HuH-7 (cell line): ENCODE results near the gene S100G.
A peak's percentile ranks its signal among the peaks of the same experiment; 100 is the strongest.
"Not testable (repeated sequence)": the region's sequence is repeated elsewhere in the genome, so short reads cannot be mapped to it uniquely, and the experiment has no call there.

Experiments used
- DNase-seq: peaks from one replicate; pipeline ENCODE4 v3.0.0; 2011; ENCODE audit warnings: low spot score

S100G gene, protein sequence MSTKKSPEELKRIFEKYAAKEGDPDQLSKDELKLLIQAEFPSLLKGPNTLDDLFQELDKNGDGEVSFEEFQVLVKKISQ

DNA sequence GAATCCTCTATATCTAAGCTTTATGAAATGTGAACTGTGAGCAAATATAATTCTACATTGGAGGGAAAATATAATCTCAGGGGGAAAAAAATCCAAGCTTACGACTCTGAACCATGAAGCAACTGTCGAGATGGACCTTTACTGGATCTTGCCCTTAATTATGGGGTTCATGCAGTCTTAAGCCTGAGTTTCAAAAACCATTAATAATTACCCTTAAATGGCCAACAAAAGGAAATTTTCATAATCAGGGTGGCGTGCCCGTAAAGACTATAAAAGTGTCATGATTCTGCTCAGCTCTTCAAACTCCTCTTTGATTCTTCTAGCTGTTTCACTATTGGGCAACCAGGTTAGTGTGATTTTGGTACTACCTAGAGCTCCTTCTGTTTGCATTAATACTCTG lies at the start of gene S100G:
Gene S100G, plus strand, starts transcription at position 301 of the 400 bp plus-strand sequence. CDS start 849 bp downstream, outside the sequence.
- no peak for DNase-seq

DNA sequence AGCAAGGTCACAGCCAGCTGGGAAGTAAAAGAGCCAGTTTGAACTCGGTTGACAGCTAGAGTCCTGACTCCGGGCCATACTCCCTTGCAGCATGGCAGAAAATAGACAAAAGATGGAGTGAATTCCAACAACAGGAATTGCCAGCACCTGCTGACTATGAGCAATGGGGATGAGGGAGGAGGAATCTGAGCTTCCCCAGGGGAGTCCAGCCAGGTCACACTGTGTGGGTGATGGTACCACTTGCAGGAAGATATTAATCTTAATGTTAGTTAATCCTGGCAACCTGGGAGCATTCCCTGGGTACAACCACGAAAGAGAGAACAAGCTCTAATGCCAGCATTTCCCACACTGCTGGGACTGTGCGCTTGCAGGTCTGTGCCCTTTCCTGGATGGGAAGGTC lies 48.1 kb upstream of the S100G start:
- no peak for DNase-seq

DNA sequence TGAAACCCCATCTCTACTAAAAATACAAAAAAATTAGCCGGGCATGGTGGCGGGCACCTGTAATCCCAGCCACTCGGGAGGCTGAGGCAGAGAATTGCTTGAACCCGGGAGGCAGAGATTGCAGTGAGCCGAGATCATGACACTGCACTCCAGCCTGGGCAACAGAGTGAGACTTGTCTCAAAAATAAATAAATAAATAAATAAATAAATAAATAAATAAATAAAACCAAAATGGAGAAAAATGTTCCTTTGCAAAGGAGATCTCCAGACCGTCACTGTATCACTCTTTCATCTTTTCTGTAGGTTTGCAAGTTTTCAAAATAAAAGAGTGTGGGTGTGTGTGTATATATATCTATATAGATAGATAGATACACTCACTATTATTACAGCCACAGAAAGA lies 46.7 kb upstream of the S100G start:
- DNase-seq = not testable (repeated sequence)

DNA sequence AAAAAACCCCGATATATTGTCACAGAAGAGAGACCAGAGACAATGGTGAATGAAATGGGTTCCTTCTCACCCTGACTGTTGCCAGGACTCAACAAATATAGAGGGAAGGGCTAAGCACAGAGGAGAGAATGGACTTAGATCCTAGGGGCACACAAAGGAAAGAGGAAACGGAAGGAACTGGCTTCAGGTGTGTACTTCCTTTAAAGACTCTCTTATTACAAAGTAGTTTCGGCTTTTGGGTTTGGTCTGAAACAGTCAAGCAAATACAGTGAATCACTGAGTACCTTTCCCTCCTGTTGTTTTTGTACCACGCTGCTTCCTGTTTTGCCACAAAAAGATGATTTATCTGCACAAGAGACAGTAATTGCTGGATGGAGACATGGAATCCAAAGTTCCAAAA lies 46.1 kb upstream of the S100G start:
- DNase-seq = no peak

DNA sequence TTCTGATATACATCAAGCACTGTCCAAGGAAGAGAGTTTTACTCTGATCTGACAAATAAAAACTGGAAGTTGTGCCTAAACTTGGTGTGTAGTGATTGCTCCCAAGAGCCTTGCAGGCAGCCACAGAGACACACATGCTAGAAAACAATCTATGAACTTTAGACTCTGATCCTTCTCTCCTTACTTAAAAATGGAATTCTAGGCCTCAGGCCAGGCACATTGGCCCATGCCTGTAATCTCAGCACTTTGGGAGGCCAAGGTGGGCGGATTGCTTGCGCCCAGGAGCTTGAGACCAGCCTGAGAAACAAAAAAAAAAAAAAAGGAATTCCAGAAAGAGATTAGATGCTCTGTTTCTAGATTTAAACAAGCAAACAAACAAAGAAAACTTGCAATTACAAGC lies 45.6 kb upstream of the S100G start:
- no peak for DNase-seq

DNA sequence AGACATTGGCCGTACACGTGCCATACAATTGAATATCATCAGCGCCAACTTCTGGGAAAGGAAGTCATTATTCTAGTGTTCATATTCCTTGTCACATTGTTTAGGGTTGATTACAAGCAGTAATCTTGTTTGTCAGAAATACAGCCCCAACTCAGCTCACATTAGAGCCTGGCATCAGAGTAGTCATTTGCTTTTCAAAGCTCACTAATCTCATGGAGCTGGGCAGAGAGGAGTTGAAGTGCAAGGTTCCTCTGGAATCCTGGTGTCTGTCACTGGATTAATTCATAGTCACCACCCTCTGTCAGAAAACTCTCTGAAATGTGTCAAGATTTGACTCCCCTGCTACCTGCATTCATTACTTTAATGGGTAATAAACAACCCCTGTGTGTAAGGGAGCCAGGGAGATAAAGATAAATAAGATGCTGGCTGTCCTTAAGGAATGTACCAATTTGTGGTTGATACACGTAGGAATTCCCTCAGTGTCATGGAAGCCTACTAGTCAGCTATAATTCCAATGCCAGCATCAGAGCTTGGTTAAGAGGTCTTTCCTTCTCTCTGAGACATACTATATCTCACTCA lies 43.7 kb upstream of the S100G start:
- no peak for DNase-seq

DNA sequence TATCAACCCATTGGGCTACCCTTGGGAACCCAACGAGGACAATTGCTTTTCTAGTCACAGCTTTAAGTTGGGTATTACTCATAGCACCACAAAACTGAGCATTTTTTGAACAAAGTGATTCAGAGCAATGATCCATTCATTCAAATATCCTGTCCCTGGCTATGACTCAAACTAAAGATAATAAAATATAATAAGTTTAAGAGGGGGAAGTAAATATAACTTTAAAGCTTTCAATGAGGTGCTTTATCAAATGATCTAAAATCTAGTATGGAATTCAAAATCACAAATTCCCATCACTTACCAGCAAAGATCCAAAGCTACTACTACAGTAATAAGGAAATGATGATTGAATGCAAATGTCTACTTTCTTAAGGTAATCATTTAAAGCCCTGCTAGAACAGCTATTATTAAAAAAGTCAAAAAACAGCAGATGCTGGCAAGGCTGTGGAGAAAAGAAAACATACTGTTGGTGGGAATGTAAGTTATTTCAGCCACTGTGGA lies 39.8 kb upstream of the S100G start:
- DNase-seq = no peak

DNA sequence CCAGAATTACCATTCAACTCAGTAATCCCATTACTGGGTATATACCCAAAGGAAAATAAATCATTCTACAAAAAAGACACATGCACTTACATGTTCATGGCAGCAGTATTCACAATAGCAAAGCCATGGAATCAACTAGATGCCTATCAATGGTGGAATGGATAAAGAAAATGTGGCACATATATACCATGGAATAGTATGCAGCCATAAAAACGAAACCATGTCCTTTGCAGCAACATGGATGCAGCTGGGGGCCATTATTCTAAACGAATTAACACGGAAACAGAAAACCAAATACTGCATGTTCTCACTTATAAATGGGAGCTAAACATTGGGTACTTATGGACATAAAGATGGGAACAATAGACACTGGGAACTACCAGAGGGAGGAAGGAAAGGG lies 39.3 kb upstream of the S100G start:
- DNase-seq = not testable (repeated sequence)

DNA sequence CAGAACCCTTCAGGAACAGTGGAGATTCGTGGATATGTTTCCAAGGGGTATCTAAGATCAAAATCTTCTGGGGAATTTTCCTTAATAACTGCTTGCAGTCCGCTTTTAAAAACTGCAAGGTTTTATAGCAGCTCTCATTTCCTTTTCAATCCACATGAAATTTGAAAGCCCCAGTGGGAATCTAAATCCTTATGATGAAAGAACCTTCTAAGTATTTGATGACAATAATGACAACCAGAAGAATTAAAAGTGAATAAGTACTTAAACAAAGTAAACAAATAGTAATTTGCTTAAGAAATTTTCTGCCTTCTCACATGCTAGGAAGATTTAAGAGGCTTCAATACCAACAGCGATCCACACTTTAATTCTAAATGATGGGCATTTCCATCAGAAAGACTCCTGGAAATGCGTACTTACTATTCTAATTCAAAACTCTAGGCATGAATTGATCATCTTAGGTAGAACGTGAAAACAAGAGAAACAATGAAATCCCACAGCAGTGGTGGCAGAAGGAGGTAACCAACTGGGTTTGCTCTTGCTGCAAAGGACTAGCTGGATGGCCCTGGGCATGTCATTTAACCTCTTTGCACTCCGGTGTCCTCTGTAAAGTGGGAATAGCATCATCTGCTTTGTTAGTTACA lies 37.6 kb upstream of the S100G start:
- DNase-seq = no peak

DNA sequence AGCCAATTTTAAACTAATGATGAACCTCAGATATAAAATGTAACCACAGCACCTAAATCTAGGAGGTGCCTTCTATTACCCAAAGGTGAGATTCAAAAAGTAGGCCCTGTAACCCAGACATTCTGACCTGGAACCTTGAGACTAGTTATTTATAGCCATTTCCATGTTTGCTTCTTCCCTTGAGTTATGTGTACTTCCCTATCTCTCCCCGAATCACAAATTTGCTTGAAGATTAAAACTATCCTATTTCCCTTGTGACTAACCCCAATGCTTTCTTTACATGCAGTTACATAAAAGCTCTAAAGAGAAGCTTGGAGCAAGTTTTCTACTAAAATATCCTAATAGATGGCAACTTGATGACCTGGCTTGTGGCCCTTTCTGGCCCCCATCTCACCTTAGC lies 32.6 kb upstream of the S100G start:
- no peak for DNase-seq

DNA sequence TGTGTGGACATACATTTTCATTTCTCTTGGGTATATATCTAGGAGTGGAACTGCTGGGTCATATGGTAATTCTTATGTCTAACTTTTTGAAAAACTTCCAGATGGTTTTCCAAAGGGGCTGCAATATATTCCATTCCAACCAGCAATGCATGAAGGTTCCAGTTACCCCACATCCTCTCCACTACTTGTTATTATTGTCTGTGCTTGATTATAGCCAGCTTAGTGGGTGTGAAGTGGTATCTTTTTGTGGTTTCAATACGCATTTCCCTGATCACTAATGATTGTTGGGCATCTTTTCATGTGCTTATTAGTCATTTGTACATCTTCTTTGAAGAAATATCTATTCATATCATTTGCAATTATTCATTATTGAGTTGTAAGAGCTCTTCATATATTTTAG lies 31.5 kb upstream of the S100G start:
- DNase-seq = no peak

DNA sequence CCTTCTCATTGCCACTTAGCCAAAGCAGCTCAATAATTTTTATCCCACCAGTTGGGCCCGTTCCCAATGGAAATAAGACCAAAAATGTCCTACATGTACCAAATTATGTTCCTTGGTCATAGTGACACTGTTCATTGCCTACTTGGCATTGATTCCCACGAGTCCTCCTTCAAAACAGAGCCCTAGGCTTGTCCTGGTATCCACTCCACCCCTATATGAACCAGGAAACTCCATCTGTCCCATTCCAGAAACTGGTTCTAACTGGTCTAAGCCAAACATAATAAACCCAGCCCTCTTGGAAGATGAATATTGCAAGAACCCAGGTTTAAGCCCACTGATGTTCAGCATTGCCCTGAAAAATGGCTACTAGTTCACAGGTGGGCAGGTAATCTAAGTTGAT lies 30.9 kb upstream of the S100G start:
- DNase-seq = no peak

DNA sequence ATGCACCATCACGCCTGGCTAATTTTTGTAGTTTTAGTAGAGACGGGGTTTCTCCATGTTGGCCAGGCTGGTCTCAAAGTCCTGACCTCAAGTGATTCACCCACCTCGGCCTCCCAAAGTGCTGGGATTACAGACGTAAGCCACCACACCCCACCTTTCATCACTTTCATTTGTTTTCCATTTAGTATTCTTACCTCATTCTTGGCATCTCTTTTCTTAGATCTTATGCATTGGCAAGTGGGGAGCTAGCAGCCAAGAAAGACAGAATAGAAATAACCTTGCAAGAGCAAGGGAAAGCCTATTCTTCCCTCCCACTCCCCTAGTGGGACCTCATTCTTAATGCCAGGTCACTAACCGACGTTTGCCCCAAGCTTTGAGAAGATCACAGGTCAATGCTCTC lies 21.4 kb upstream of the S100G start:
- not testable (repeated sequence) for DNase-seq

DNA sequence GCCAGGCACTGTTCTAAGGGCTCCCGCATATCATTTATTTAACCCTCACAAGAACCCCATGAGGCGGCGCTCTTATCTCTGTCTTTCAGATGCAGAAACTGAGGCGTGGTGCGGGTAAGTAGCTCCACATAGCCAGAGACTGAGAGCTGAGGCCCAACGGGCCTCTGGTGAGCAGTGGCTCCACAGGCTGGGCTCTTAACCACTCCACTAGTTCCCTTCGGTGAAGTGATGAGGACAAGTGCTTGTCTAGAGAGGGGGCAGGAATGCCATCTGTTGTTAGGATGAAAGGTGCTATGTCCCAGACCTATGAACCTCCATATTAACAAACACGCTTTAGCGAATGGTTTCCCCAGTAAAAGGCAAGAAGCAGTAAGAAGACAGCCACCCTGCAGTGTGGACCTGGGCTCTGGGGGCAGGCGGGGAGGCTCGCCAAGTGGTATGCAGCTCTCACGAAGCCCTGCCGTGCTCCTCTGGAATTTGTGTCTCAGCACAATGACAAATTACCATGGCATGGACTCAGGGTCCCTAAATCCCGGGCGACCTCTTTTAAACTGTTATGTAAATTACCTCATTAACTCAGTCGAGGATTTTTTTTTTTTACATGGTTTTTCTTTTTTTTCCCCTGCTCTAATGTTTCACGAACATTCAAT lies 20.9 kb upstream of the S100G start:
- DNase-seq = no peak

DNA sequence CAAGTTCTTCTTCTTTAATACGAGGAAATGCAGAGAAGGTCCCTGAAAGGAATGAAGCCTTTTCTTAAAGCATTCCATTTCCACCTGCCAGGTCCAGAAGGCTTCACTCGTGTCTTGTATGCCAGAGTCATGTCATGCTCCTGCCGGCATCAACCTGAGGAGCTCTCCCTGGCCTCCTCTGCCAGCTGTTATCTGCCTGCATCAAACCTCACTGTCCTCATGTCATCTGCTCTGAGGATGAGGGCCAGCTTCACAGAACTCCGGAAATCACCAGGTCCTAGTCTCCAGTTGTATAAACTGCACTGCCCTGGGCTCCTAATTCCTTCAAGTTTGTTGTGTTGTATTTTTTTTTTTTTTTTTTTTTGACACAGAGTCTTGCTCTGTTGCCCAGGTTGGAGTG lies 20.0 kb upstream of the S100G start:
- DNase-seq = no peak

DNA sequence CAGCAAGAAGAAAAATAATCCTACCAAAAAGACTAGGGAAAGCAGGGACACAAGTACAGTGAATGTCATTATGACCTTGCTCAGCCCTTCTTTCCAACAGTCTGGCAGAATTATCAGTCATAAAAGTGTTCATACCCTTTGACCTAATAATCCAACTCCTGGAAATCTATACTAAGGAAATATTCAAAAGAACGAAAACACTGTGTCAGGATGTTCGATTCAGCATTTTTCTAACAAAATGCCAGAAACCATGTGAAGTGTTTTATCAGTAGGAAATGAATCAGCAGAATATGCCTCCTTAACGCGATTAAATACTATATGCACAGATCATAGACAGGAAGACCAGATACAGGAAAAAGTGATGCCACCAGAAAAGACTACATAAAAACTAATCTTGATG lies 16.2 kb upstream of the S100G start:
- no peak for DNase-seq

DNA sequence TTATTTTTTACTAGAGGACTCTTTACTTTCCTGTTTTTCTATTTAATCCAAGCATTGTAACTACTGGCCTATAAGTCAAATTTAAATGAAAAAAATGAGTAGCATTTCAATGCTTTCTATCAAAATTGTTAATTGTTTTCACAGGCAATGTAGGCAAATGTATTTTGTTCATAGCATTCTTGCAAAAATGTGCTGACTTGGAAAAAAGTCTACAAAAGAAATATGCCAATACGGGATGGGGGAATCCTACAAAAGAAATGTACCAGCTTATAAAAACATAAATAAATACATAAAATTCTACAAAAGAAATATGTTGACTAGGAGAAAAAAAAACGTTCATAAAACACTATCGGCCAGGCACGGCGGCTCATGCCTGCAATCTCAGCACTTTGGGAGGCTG lies 14.9 kb upstream of the S100G start:
- DNase-seq = no peak

DNA sequence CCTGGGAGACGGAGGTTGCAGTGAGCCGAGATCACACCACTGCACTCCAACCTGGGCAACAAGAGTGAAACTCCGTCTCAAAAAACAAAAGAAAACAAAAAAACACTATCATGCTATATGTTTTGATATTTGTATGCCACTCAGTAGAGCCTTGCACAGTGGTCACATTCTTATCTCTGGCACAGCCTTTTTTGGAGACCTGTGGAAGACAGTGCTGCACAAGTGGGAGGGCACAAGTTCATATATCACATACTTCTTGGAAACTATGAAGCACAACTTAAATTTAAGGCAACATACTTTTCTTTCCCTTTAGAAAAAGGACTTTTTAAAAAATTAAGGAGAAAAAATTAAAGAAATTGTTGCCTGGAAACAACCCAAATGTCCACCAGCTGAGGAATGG lies 14.4 kb upstream of the S100G start:
- DNase-seq = no peak

DNA sequence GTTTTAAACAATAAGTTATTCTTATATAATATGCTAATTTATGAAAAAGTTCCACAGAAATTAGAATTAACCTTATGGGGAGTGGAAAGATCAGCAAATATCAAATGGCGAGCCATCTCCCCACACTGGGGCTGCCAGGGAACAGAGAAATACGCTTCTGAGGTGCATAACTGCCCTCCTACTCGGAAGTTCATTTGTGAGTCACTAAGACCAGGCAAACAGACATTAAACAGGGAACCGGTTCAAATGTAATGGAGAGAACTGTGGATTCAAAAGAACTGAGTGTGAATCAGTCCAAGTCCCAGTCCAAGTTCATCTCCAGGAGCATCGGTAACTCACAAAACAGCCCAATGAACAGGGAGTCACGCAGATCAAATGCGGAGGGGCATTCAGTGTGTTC lies 11.4 kb upstream of the S100G start:
- no peak for DNase-seq

DNA sequence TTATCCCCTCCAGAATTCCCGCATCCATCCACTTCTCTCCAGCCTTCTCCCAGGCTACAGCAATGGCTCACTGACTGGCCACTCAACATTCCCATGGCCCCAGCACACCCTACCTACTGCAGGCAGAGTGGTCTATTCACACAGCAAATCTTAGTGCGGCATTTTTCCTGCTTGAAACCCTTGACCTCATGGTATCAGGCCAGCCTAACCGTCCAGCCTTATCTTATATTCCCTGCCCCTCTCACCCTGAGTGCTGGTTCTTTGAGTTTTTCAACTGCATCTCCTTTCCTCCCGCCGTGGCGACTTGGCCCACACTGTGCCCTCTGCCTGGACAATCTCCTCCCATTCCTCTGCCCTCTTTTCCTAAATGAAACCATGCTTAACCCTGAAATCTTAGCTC lies 10.0 kb upstream of the S100G start:
- no peak for DNase-seq

DNA sequence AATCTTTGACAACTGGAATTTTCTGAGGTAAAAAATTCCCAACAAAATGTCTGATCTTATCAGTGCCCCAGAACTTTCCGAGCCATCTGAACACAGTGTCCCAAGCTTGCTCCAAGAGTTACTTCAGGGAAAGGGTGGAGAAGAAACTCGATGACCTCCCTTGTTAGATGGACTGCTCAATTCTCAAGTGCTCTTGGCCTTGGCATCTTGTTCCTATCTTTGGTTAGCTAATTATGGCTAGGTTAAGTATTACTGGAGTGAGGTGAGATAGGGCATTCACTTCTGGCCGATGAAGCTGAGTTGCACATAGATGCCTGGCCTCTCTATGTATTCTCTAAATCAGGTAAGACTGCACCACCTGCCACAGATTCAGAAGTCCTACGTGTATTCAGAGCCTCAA lies 9.1 kb upstream of the S100G start:
- DNase-seq = no peak

DNA sequence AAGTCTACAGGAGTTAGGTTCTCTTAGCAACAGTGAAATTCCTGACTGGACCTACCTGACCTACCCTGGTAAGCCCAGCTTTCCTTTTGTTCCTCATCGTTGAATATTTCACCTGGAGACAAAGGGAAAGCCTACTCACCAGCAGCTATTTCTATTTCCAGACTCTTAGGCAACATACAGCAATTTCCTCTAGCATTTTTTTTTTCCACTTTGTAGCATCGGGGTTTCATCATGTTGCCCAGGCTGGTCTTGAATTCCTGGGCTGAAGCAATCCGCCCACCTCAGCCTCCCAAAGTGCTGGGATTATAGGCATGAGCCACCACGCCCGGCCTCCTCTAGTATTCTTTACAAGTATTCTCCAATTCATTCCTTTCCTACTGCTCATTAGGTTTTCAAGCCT lies 6.8 kb upstream of the S100G start:
- no peak for DNase-seq

DNA sequence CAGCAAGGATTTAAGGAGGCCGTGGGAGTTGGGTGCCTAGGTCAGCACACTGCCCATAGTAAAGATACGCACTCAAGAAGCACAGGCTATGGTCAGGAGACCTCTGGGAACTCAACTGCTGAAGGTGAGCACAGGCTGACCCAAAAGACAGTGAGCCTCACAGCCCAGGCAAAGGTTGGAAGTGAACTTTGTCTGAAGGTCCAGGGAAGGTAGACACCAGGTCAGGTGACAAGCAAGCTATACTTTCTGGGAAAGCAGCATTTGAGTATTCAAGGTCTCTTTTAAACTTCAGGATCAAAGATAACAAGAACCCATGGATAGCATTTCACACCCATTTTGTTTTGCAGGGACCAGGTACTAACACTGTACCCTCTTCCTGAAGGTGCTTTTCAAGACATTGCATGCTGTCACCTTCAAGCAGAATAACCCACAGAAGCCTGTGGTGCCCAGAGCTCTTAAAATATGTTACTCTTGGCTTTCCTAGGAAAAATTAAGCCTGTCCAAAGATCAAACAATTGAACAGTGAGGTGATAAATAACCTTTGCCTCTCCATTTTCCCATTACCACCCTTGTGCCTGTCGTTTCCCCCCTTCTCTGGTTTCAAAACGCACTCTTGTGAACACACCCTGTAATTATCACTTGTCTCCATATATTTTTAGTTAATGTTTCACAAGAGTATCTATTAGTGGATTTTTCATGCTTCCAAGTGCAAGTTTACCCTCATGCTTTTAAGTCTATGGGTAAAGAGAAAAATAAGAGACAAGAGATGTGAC lies 3.4 kb upstream of the S100G start:
- peak; percentile 30 for DNase-seq
